CD4-positive, alpha-beta T cell (primary cell): ENCODE measurements around the gene PCF11. TPM values are rescaled to one million over a fixed set of nuclear protein-coding genes. Genes with fewer than 3 reads are reported as not detected.

Experiments used
- ATAC-seq: fragments of 200-7000 bp; cut with Tn5 transposase; one replicate; pipeline ENCODE4 v1.10.0; 2022; ENCODE audit warnings: mild to moderate bottlenecking; ENCODE audit not compliant: poor library complexity
- CTCF ChIA-PET: fragments of 350-600 bp; sonication (Branson Sonifier 250); formaldehyde crosslinking; loops from one replicate; lab custom pipeline; 2021; ENCODE audit warnings: antibody characterized with exemption, inconsistent platforms; lab: Charles Lee
- POLR2A ChIA-PET: fragments of 350-600 bp; sonication (Branson Sonifier 250); formaldehyde crosslinking; loops from one replicate; lab custom pipeline; 2021; ENCODE audit warnings: antibody characterized with exemption, inconsistent platforms; lab: Charles Lee
- DNase-seq, 14 experiments: peaks; one replicate each; pipeline ENCODE4 v3.0.0-alpha.2; 2013 to 2020; ENCODE audit warnings: mixed read lengths in 2 of 14
- H3K27ac ChIP-seq, 2 donors: one replicate each; pipeline versions ENCODE4 v1.5.1 to v1.7.0; 2013; ENCODE audit warnings: low read length in 2 of 2, low read depth in 1 of 2, mild to moderate bottlenecking in 1 of 2
- H3K27me3 ChIP-seq, 2 experiments: 1 replicate in 1 of 2; 2 replicates in 1 of 2; pipeline versions ENCODE4 v1.6.1 to v1.7.0; 2013; ENCODE audit warnings: low read length in 2 of 2, control low read depth in 1 of 2, mild to moderate bottlenecking in 1 of 2, moderate library complexity in 1 of 2; ENCODE audit not compliant: insufficient read depth in 2 of 2, control insufficient read depth in 1 of 2
- H3K36me3 ChIP-seq: one replicate; pipeline ENCODE4 v1.6.1; 2013; ENCODE audit warnings: low read length, control low read depth; ENCODE audit not compliant: insufficient read depth
- H3K4me1 ChIP-seq: one replicate; pipeline ENCODE4 v1.6.1; 2013; ENCODE audit warnings: low read length, control low read depth; ENCODE audit not compliant: insufficient read depth
- H3K4me3 ChIP-seq: one replicate; pipeline ENCODE4 v1.5.1; 2013; ENCODE audit warnings: mild to moderate bottlenecking, low read length, moderate library complexity
- H3K9me3 ChIP-seq, 2 experiments: 1 replicate in 1 of 2; 2 replicates in 1 of 2; pipeline versions ENCODE4 v1.6.1 to v1.7.0; 2013; ENCODE audit warnings: low read length in 2 of 2, mild to moderate bottlenecking in 2 of 2, control low read depth in 1 of 2, moderate library complexity in 1 of 2; ENCODE audit not compliant: control insufficient read depth in 1 of 2, insufficient read depth in 1 of 2
- H3K27ac Mint-ChIP-seq: one replicate; pipeline ENCODE4 v1.8.0; 2020; ENCODE audit warnings: mixed read lengths
- H3K27me3 Mint-ChIP-seq: one replicate; pipeline ENCODE4 v1.8.0; 2021; ENCODE audit warnings: mixed read lengths
- H3K36me3 Mint-ChIP-seq: one replicate; pipeline ENCODE4 v1.8.0; 2021; ENCODE audit warnings: low read depth, mixed read lengths
- H3K4me1 Mint-ChIP-seq: one replicate; pipeline ENCODE4 v1.8.0; 2021; ENCODE audit warnings: low read depth, mixed read lengths
- H3K4me3 Mint-ChIP-seq: one replicate; pipeline ENCODE4 v1.8.0; 2020; ENCODE audit warnings: mild to moderate bottlenecking, mixed read lengths
- H3K9me3 Mint-ChIP-seq: one replicate; pipeline ENCODE4 v1.8.0; 2020; ENCODE audit warnings: mixed read lengths
- CTCF ChIP-seq: fragments of 200-600 bp; IDR thresholded peaks from one replicate; pipeline ENCODE4 v1.8.0; 2022; ENCODE audit warnings: antibody characterized with exemption, mild to moderate bottlenecking
- intact Hi-C, 2 experiments: fragments of 100-400 bp; cut with DNase I in 1 of 2; cut with micrococcal nuclease in 1 of 2; formaldehyde crosslinking; loops; one replicate each; pipeline versions ENCODE4 v1.15.1 to v1.9.0; 2023 to 2025; cut with DNase I, micrococcal nuclease
- total RNA-seq, 174 experiments: library from RNA in 2 of 174; stranded (reverse) in 2 of 174; gene quantifications; one replicate each; pipeline ENCODE4 v1.2.3 and lab custom pipeline; 2021 to 2026

The PCF11 gene
- total RNA-seq, 2 experiments from 2014 or later: 119 to 124 TPM

GRCh38 chr11:83223457-83223856 lies 66.5 kb downstream of the PCF11 start:
- no peak for DNase-seq
- Mint-ChIP-seq H3K9me3 (no peaks in the 10 kb centered on the region), H3K27me3 (no peaks in the 10 kb centered on the region), H3K4me3 (no peak overlapping the region), H3K36me3 (no peaks in the 10 kb centered on the region), H3K4me1 (no peaks in the 10 kb centered on the region), H3K27ac (no peak overlapping the region)
- Histone ChIP-seq H3K9me3 (no peaks in the 10 kb centered on the region), H3K4me1 (no peaks in the 10 kb centered on the region), H3K27ac (no peak overlapping the region), H3K4me3 (no peak overlapping the region), H3K27me3 (no peaks in the 10 kb centered on the region), H3K36me3 (no peaks in the 10 kb centered on the region)
- POLR2A ChIA-PET: no interaction called here
- CTCF ChIA-PET: interaction anchor here (1.2 to 1.6 kb wide), 2 partner anchors 15 to 129 kb away, joined by 3 read pairs; no protein-coding TSS in a partner anchor
- no peak for TF ChIP-seq CTCF
- intact Hi-C loops: no loop called here
- ATAC-seq: no peak

GRCh38 chr11:83235825-83236224 lies 78.9 kb downstream of the PCF11 start:
- no peak for DNase-seq
- Mint-ChIP-seq H3K36me3 (no peaks in the 10 kb centered on the region), H3K27ac (no peak overlapping the region), H3K4me1 (no peaks in the 10 kb centered on the region), H3K4me3 (no peak overlapping the region), H3K9me3 (no peaks in the 10 kb centered on the region), H3K27me3 (no peaks in the 10 kb centered on the region)
- H3K4me3 ChIP-seq: no peak overlapping the region
- no peaks in the 10 kb centered on the region for H3K4me1 ChIP-seq
- CTCF ChIA-PET: interaction anchor here (0.9 to 1.5 kb wide), 2 partner anchors 9 to 14 kb away, joined by 3 to 4 read pairs; no protein-coding TSS in a partner anchor
- H3K27me3 ChIP-seq: no peaks in the 10 kb centered on the region
- ATAC-seq: no peak
- no peaks in the 10 kb centered on the region for H3K9me3 ChIP-seq
- POLR2A ChIA-PET: no interaction called here
- H3K27ac ChIP-seq: no peak overlapping the region
- no peaks in the 10 kb centered on the region for H3K36me3 ChIP-seq
- intact Hi-C loops: no loop called here
- no peak for TF ChIP-seq CTCF

Other genes starting within 250 kb of the PCF11 start
- gene RAB30, start 85.2 kb upstream of the PCF11 start, total RNA-seq: 10 to 100 TPM; 76.2 to 79.2 TPM
- 10 to 100 TPM in 1 of 2 experiments, 1 to 10 TPM in 1; 8.6 to 10.0 TPM for gene ANKRD42, start 36.6 kb downstream of the PCF11 start, total RNA-seq
- 10 to 100 TPM; 23.5 to 25.7 TPM for gene CCDC90B, start 129.2 kb downstream of the PCF11 start, total RNA-seq